ENCODE data around the gene ZNF697.
"Not testable (repeated sequence)": the region's sequence is repeated elsewhere in the genome, so short reads cannot be mapped to it uniquely, and the experiment has no call there.

The ZNF697 gene

GRCh38 chr1:119647734-119648619 lies at the start of gene ZNF697:
ZNF697 (minus strand) TSS chr1:119648266; CDS start chr1:119626100, 22,166 bp downstream.
- DNase-seq (ENCODE audit: low read depth in 2 of 2): no peak

GRCh38 chr1:119697598-119697997 lies 49.5 kb upstream of the ZNF697 start:
- DNase-seq (ENCODE audit: low read depth in 2 of 2): no peak

GRCh38 chr1:119696863-119697262 lies 48.8 kb upstream of the ZNF697 start:
- not testable (repeated sequence) for DNase-seq (ENCODE audit: low read depth in 2 of 2)

- DNase-seq (ENCODE audit: low read depth in 2 of 2): no peak
Measured at GRCh38 chr1:119689511-119689910, 41.4 kb upstream of the ZNF697 start.

GRCh38 chr1:119688810-119689209 lies 40.7 kb upstream of the ZNF697 start:
- no peak for DNase-seq (ENCODE audit: low read depth in 2 of 2)

- no peak for DNase-seq (ENCODE audit: low read depth in 2 of 2)
Measured at GRCh38 chr1:119687434-119688079, 39.5 kb upstream of the ZNF697 start.

- DNase-seq (ENCODE audit: low read depth in 2 of 2): no peak
Measured at GRCh38 chr1:119686661-119687060, 38.6 kb upstream of the ZNF697 start.

GRCh38 chr1:119683893-119684292 lies 35.8 kb upstream of the ZNF697 start:
- no peak for DNase-seq (ENCODE audit: low read depth in 2 of 2)

GRCh38 chr1:119682141-119682540 lies 34.1 kb upstream of the ZNF697 start:
- DNase-seq (ENCODE audit: low read depth in 2 of 2): no peak

GRCh38 chr1:119681560-119681959 lies 33.5 kb upstream of the ZNF697 start:
- no peak for DNase-seq (ENCODE audit: low read depth in 2 of 2)

GRCh38 chr1:119680723-119681122 lies 32.7 kb upstream of the ZNF697 start:
- no peak for DNase-seq (ENCODE audit: low read depth in 2 of 2)

GRCh38 chr1:119680193-119680592 lies 32.1 kb upstream of the ZNF697 start:
- no peak for DNase-seq (ENCODE audit: low read depth in 2 of 2)

- DNase-seq (ENCODE audit: low read depth in 2 of 2): no peak
Measured at GRCh38 chr1:119679223-119679622, 31.2 kb upstream of the ZNF697 start.

GRCh38 chr1:119676571-119677206 lies 28.6 kb upstream of the ZNF697 start:
- DNase-seq (ENCODE audit: low read depth in 2 of 2): no peak

- DNase-seq (ENCODE audit: low read depth in 2 of 2): peak; percentile 2 to 34
Measured at GRCh38 chr1:119675349-119676345, 27.6 kb upstream of the ZNF697 start.

GRCh38 chr1:119674835-119675289 lies 26.8 kb upstream of the ZNF697 start:
- DNase-seq (ENCODE audit: low read depth in 2 of 2): peak in 1 of 2 donors; percentile 1

- DNase-seq (ENCODE audit: low read depth in 2 of 2): no peak
Measured at GRCh38 chr1:119674111-119674526, 26.1 kb upstream of the ZNF697 start.

- DNase-seq (ENCODE audit: low read depth in 2 of 2): no peak
Measured at GRCh38 chr1:119673171-119673940, 25.3 kb upstream of the ZNF697 start.

- no peak for DNase-seq (ENCODE audit: low read depth in 2 of 2)
Measured at GRCh38 chr1:119670898-119671297, 22.8 kb upstream of the ZNF697 start.

- DNase-seq (ENCODE audit: low read depth in 2 of 2): no peak
Measured at GRCh38 chr1:119667173-119667572, 19.1 kb upstream of the ZNF697 start.
